Femur (tissue), 1 donor: ENCODE results near the gene DMXL2.
A peak's percentile ranks its signal among the peaks of the same experiment; 100 is the strongest.

Experiments
- DNase-seq: peaks from one replicate; pipeline ENCODE4 v3.0.0-alpha.2; 2017

Gene DMXL2

GRCh38 chr15:51403946-51404695 lies 218.4 kb downstream of the DMXL2 start:
- no peak for DNase-seq

DNA sequence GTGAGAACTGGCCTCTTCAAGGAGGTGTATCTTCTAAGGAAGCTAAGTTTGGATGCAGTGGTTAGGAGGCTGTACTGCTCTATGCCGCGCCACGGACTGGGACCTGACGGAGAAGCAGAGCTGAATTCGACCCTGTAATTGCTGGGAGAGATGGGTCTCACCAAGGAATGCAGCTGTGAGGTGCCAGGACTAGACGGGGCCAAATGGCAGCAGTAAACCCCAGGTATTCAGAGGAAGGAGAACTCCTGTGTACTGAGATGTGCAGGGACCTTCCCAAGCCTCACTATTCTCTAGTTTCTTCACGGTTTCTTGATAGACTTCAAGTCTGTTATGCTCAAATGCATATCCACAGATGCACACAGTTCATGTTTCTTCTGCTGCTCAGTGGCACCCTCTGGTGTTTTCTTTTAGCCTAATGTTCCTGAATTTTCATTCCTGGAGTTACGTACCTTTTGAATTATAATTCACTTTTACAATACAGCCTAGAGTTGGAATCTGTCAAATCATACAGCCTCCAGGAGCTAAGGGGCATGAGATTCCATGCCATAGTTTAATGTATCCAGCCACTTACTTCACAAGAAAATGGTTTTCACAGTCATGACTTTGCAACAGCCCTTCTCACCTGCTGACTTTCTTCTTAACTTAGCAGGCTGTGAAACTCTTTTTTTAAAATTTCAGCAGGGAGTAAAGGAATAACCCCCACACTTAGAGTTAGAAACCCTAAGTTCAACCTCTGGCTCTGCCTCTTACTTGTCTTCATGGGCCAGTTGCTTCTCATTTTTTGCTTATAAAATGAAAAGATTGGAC lies 219.3 kb downstream of the DMXL2 start:
- DNase-seq = no peak

- peak; percentile 33 for DNase-seq
Measured at GRCh38 chr15:51401872-51402517, 220.6 kb downstream of the DMXL2 start.

GRCh38 chr15:51401051-51401780 lies 221.4 kb downstream of the DMXL2 start:
- no peak for DNase-seq

DNA sequence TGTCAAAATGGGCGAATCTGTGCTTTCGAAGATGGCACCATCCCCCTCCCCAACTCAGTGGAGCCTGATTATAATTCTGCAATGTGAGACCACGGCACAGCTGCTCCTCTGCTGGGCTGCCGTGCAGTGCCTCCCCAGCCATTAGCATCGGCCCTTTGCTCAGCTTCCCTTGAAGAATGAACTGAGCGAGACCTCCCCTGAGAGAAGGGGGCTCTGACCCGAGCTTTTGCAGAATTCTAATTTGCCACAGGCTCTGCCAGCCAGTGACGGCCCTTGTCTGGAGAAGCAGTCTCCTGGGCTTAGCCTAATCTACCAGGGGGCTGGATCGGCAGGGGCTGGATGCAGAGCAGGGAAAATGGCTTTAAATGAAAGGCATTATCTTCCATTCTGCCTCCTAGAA lies 223.9 kb downstream of the DMXL2 start:
- DNase-seq = no peak
